GM18499 (cell line): ENCODE measurements around the gene GINS2.

Experiments
- ATAC-seq: cut with Tn5 transposase; IDR thresholded peaks from one replicate; pipeline ENCODE4 v1.9.1; 2021; ENCODE audit warnings: moderate number of reproducible peaks; ENCODE audit not compliant: insufficient read depth, unreplicated experiment

GINS2 gene

GRCh38 chr16:85716680-85717038 is 27.9 kb upstream of the GINS2 start:
- no peak for ATAC-seq

GRCh38 chr16:85716022-85716679 is 27.4 kb upstream of the GINS2 start:
- ATAC-seq, result no peak

GRCh38 chr16:85715169-85716021 is 26.6 kb upstream of the GINS2 start:
- no peak for ATAC-seq

- no peak for ATAC-seq
These were observed 24.0 kb upstream of the GINS2 start for GRCh38 chr16:85712801-85713200.

GRCh38 chr16:85711982-85712587 is 23.3 kb upstream of the GINS2 start:
- ATAC-seq, result no peak

GRCh38 chr16:85710732-85711131 is 22.0 kb upstream of the GINS2 start:
- ATAC-seq, result no peak

- no peak for ATAC-seq
These were observed 21.2 kb upstream of the GINS2 start for GRCh38 chr16:85709766-85710585.

GRCh38 chr16:85708338-85708737 is 19.6 kb upstream of the GINS2 start:
- no peak for ATAC-seq

GRCh38 chr16:85707528-85708095 is 18.9 kb upstream of the GINS2 start:
- no peak for ATAC-seq

- ATAC-seq, result no peak
These were observed 17.8 kb upstream of the GINS2 start for GRCh38 chr16:85706449-85707034.

GRCh38 chr16:85704900-85705846 is 16.4 kb upstream of the GINS2 start:
- ATAC-seq, result no peak

GRCh38 chr16:85704011-85704410 is 15.3 kb upstream of the GINS2 start:
- no peak for ATAC-seq

GRCh38 chr16:85699628-85700027 is 10.9 kb upstream of the GINS2 start:
- no peak for ATAC-seq

GRCh38 chr16:85698935-85699558 is 10.3 kb upstream of the GINS2 start:
- no peak for ATAC-seq

GRCh38 chr16:85698459-85698891 is 9.7 kb upstream of the GINS2 start:
- ATAC-seq, result no peak

- no peak for ATAC-seq
These were observed 8.7 kb upstream of the GINS2 start for GRCh38 chr16:85697431-85697830.

GRCh38 chr16:85696781-85697180 is 8.0 kb upstream of the GINS2 start:
- ATAC-seq, result no peak
